Measurements from ENCODE around the gene MACROH2A2. TPM values are rescaled to one million over a fixed set of nuclear protein-coding genes. Genes with fewer than 3 reads are reported as not detected.
A peak's percentile ranks its signal among the peaks of the same experiment; 100 is the strongest.

The MACROH2A2 gene
- total and polyA plus RNA-seq, 2 of the 13 experiments (the other 11 are each of a cell fraction or from before 2014, with no cell fraction given) = 9.8 to 43.1 TPM

- TF ChIP-seq ATF7 (IDR thresholded peaks at IDR 0.05) (no peak), ATF7 (CRISPR knock-in tag; IDR thresholded peaks at IDR 0.05) (no peak), RFXAP (CRISPR knock-in tag; IDR thresholded peaks at IDR 0.05; ENCODE audit: borderline replicate concordance) (0 out of 2 replicates have a peak, but pooled peaks have one; percentile 44), ZFP36 (IDR thresholded peaks at IDR 0.05; ENCODE audit: borderline replicate concordance, low read depth, low read length, partially characterized antibody) (no peak), PAXIP1 (CRISPR knock-in tag; conservative IDR thresholded peaks at IDR 0.05) (peak; percentile 82), TERF1 (CRISPR knock-in tag; IDR thresholded peaks at IDR 0.05) (no peak), SIX1 (CRISPR knock-in tag; IDR thresholded peaks at IDR 0.05; ENCODE audit: borderline replicate concordance) (no peak), ZNF142 (CRISPR knock-in tag; IDR thresholded peaks at IDR 0.05) (peak; percentile 38; the same call in 1 of the 2 replicates), ZNF331 (CRISPR knock-in tag; IDR thresholded peaks at IDR 0.05) (peak; percentile 52; the same call in 1 of the 2 replicates), PRDM15 (CRISPR knock-in tag; IDR thresholded peaks at IDR 0.05) (0 out of 2 replicates have a peak, but pooled peaks have one; percentile 25), MED8 (CRISPR knock-in tag; IDR thresholded peaks at IDR 0.05; ENCODE audit: insufficient replicate concordance) (no peak), SMYD3 (CRISPR knock-in tag; IDR thresholded peaks at IDR 0.05) (no peak), TRIM24 (CRISPR knock-in tag; IDR thresholded peaks at IDR 0.05) (peak; percentile 50; the same call in 1 of the 2 replicates)
Measured at GRCh38 chr10:70109064-70109729, 56.6 kb downstream of the MACROH2A2 start (continued).
